NCI-H128 (cell line): ENCODE data around the gene PIR.

Source experiments
- DNase-seq: peaks from one replicate; lab custom pipeline; 2025; ENCODE audit not compliant: unreplicated experiment; lab: John Stamatoyannopoulos, UW

The PIR gene

DNA sequence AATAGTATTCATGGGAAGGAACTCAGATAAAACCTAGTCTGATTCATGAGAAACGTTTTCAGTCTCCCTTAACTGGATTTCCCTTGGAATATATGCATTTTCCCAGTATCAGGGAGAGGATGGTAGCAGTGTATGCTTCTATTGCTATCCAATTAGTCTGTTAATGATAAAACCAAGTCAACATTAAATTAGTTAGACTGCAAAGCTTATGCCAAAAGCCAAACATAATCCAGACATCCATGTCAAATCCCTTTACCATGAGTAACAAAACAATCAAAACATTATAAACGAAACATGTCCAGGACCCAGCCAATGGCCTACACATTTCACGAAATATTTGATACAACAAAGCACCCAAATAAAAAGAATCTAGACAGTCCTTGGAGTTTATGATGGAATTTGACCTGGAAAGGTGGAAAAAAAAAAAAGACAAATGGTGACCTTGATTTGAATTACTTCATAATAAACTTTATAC, 74.4 kb downstream of the PIR start:
- DNase-seq, result no peak

DNA sequence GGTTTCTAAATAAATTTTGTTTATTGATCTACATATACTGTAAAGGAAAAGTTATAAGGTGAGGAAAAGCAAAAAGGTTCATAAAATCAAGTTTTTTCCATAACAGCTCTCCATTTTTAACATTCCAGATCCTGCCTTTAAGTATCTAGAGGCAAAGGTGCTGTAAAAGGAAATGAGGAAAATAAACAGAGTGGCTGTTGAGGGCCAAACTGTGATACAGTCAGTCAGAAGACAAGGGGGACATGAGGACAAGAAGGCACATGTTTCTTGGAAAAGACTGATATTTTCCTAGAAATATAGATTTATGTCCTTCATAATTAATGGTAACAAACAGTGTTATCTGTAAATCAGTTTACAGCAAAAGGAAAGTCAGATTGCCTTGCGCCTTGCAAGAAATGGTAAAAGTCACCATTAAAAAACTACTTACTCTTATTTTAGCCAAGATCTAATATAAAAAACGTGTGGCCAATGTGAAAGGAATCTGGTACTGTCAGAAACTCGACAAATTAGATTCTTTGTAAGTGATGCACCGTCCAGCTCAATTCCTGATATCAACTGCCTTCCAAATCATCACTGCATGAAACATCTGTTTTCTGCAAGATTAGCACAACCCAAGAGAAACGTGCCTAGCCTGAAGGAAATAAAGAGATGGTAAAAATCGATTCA, 75.0 kb downstream of the PIR start:
- no peak for DNase-seq

- DNase-seq, result no peak
Observed at GRCh38 chrX:15416133-15416993, 76.8 kb downstream of the PIR start.

DNA sequence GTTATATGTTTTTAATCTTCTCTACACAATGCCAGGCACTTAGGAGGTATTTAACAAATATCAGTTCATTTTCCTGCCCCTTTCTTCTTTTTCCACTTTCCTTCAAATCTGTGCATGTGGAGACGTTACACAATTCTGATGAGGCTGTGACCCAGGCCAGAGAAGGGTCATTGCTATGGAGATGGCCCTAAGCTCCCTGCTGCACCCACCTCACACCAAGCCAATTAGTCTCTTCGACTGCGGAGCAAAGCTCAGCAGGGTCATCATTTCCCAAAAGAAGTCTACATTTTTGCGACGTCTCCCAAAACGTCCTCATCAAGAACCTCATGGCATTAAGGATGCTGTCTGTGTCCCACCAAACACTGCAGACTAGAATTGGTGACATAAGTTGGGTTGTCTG, 80.0 kb downstream of the PIR start:
- no peak for DNase-seq

DNA sequence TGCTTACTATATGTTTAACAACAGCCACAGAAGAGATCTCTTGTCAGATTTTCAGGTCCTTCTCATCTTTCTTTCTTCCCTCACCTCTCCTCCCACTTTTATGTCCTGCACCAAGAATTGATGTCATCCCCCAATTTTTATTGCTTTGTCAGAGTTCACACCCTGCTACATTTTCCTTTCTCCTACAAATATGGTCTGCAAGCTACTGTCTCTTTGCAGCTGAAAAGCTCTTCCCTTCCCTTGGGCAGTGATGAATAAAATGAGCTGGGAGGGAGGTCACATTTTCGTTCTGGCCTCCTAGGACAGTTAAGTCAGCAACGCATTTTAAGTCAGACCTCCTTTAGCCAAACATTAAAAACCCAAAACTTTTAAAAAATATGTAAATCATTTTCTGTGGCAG, 82.2 kb downstream of the PIR start:
- DNase-seq, result no peak

GRCh38 chrX:15410430-15410829, 82.7 kb downstream of the PIR start:
- no peak for DNase-seq

DNA sequence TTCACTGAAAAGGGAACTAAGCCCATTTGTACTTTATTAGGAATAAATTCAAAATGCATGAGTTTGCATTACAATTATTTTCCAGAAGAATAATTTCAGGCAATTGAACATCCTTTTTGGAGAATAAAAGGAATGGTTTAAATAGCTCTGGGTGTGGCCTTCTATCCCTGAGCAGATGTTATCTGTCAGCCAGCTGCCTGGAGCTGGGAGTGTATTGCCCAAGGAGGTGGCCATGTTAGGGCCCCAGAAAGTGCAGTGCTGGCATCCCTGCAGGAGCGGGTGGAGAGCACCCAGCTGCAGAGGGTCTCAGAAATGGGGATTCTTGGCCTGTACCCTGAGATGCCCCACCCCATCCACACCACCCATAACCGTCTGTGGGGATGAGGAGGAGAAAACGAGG, 87.3 kb downstream of the PIR start:
- DNase-seq, result no peak

DNA sequence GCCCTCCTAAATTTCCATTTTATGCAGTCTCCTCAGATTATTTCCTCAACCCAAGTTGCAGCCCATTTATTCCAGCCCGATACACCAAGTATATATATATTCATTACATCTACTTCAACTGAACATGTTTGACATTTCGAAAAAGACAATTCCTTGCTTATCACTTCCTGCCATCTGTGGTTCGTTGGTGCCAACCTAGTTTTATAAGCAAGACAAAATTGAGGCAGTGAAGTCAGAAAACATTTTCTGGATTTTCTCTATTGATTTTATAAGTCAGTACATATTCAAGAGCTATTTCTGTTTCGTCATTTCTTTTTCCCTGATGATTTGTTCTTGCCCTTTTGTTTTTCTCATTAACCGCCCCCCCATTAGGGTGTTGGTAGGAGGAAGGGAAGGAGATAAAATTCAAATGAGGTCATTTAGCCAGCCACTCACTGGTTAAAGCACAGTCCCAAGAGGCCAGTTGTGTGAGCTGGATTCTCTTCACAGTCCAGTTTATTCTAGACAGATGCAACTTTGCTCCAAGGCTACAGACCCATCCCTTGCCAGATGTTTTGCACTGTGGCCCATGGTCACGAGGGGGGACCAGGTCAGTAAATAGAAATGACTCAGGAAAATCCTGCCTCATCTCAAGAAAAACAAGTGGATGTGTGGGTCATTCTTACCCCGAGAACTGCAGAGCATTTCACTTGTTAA, 88.6 kb downstream of the PIR start:
- no peak for DNase-seq

DNA sequence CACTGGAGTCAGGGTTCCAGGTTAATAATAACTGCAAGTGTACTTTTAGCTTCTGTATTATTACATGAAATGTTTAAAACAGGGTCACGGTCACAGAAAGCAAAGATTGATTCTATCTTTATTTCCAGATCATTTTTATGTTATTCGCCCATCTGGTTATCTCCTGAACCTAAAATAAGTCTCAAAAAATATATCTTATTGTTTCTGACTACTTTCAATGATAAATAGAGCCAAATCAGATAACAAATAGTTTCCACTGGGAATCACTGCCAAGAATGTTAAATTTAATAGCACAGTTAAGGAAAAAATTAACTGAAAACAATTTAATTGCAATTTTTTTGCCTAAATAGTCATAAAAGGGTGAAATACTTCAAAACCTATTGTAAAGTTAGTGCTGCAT, 91.8 kb downstream of the PIR start:
- DNase-seq, result no peak

DNA sequence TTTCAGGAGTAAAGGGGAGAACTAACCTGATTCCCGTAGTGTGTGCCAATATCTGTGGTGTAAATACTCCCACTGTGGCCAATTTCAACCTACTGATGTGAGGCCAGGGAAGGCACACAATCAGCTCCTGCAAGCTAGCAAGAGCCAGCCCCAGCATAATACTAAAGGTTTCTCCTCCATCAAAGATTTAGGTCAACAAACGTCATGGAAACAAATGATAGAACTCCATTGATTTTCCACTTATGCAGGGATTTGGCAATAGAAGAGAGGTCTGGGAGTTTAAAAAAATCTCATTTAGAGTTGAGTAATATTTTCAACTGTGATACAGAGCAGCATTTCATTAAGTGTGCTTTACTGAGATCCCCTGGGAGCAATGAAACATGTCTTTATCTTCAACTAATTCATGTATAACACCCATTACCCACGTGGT, 93.2 kb downstream of the PIR start:
- DNase-seq, result no peak

DNA sequence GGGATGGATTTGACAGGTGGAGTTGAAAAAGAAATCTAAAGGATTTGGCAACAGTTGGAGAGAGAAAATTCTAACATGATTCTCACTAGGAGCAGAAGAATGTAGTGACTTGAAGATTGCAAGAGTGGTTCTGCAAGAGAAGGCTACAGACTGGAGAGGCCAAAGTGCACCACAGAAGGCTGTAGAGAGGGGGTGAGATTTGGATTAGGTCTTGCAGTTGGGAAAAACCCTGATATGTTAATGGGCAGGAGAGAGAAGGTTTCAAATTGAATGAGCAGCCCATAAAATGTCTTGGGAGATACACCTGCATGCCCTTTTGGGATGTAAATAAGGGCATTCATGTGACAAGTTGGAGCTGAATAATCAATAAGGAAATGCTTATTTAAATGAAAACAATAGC, 94.3 kb downstream of the PIR start:
- no peak for DNase-seq

DNA sequence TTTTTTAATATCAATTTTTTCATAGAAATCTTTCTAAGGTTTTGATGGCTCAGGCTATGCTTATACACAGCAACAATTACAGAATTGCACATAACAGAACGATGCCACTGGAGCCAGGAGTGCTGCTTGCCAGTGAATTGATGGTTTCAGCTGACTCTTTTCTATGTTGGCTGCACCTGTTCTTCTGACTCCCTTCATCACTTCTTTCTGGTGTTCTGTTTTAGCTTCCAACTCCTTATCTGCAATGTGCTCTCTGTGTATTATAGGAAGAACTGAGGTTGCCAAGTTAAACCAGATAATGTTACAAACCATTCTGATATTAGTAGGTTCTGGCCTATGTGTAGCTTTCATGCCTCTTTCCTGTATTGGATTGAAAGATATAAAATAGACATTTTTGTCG, 97.3 kb downstream of the PIR start:
- DNase-seq, result no peak

- no peak for DNase-seq
Observed at GRCh38 chrX:15391850-15392249, 101.3 kb downstream of the PIR start.

- no peak for DNase-seq
Observed at GRCh38 chrX:15384304-15384703, 108.8 kb downstream of the PIR start, which contains the start of gene VEGFD. Gene VEGFD (minus strand): TSS chrX:15384413. CDS start chrX:15383946, 467 bp downstream.

- no peak for DNase-seq
Observed at GRCh38 chrX:15382813-15383212, 110.3 kb downstream of the PIR start.

- DNase-seq, result no peak
Observed at GRCh38 chrX:15376956-15377355, 116.2 kb downstream of the PIR start.

GRCh38 chrX:15373976-15374375, 119.2 kb downstream of the PIR start:
- no peak for DNase-seq

DNA sequence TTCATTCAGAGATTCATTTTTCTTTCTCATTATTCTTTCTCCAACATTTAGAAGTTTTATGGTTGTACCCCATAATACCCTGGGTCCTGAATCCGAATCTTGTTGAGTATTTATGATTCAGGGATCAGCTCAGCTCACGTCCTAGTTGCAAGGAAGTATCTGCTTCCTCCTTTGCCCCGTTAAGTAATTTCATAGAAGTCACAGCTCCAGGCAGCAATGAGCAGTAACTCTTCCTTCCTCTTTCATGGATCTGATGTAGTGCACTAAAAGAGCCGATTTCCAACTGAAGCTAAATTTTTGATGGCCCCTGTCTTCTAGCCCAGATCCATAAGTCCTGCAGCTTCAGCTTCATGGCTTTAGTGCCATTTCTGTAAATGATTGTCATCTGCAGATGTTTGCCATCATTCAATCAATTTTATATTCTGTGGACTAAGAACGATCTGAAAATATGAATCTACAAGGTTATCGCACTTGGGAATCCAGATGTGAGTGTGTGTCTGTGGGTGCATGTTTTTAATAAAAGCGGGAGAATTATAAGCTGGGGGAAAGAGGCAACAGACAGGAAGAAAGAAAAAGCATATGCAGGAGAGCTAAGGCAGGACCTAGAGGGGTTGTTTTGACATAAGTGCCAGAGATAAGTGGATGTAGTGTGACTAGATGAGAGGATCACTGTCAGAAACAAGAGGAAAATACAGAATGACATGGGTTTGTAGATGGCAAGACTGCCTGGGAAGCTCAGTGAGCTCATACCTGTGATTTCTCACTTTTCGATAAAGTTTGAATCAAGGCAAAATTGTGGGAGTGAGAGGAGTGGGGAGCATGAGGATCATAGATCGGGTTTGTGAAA, 126.4 kb downstream of the PIR start:
- no peak for DNase-seq

DNA sequence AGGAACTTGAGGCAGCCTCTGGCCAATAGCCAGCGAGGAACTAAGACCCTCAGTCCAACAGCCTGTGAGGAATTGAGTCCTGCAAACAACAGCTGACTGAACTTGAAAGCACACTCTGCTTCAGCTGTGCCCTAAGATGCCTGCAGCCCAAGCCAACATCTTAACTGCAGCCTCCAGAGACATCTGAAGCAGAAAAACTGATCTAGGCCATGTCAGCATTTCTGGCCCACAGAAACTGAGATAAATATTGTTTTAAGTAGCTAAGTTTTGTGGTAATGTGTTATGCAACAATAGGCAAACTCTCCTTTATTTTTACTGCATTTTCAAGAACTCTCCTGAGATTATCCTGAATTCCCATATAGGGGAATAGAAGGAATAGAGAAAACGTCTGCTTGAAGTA, 133.4 kb downstream of the PIR start:
- DNase-seq, result no peak

DNA sequence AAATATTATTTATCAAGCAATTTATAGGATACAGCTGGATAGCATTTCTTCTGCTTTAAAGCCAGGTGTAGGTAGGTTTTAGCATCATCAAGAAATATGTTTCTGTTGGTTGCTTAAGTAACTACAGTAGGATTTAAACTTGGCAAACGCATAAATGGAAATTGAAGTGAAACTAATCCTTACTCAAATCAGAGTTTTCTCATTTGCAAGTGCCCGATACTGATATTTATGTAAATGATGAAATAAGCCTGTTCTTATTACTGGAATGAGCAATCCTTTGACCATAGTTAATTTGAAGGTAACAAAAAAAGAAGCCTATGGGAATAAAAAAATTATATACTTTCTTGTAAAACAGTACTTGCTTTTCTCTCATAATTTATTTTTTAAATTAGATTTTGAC, 134.6 kb downstream of the PIR start:
- DNase-seq, result no peak

GRCh38 chrX:15356444-15356843, 136.7 kb downstream of the PIR start:
- no peak for DNase-seq
